ENCODE results near the gene TMTC2.
A peak's percentile ranks its signal among the peaks of the same experiment; 100 is the strongest.

Gene TMTC2

DNA sequence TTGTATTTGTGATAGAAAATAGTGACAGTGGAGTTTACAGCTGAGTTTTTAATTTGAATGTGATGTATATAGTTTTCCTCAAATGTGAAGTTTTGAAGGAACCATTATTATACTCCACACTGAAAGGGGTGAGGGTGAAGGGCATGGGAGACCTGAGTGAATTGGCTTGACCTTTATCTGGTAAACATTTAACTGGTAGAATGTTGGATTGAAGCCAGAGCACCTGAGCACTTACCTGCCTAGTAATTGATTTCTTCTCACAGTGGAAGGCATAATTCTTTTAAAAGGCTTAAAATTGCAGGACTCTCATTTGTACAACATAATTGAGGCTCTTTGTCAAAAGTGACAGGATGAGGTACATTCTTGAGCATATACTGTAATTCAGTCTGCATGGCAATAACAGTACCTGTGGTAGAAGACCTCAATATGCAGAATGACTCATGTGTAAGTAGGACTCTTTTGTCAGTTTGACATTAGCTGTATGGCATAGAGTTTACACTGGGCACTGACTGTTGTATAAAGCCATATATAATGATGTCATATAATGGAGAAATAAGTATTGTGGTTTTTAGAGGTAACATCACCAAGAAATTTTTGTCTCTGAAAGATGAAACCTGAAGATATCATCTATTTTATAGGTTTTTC, 309.6 kb downstream of the TMTC2 start (continued):
- TF ChIP-seq, protein P1, sequence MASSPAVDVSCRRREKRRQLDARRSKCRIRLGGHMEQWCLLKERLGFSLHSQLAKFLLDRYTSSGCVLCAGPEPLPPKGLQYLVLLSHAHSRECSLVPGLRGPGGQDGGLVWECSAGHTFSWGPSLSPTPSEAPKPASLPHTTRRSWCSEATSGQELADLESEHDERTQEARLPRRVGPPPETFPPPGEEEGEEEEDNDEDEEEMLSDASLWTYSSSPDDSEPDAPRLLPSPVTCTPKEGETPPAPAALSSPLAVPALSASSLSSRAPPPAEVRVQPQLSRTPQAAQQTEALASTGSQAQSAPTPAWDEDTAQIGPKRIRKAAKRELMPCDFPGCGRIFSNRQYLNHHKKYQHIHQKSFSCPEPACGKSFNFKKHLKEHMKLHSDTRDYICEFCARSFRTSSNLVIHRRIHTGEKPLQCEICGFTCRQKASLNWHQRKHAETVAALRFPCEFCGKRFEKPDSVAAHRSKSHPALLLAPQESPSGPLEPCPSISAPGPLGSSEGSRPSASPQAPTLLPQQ (tag by site-specific recombination; IDR thresholded peaks at IDR 0.05): 0 out of 2 replicates have a peak, but pooled peaks have one; percentile 39
- no peak for TF ChIP-seq ZNF423 (tag by site-specific recombination; IDR thresholded peaks at IDR 0.05)
- TF ChIP-seq ZBTB7A (tag by site-specific recombination; IDR thresholded peaks at IDR 0.05; ENCODE audit: low read depth): no peak

DNA sequence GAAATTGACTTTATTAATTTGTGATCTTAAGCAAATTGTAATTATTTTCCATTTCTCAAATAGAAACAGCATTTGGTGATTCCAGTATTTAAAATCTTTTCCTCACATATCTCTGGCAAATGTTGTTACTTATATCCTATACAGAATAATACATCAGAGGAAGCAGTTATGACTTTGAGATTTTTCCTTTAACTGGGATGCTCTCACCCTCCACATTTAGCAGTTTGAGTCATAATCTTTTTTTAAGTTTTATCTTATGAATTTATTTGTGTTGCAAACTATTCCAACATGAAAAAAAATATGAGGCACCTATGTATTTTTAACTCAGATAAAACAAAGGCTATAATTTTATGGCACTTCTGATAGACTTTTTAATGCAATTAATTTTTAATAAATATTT, 311.8 kb downstream of the TMTC2 start:
- TF ChIP-seq ZNF404 (tag by site-specific recombination; IDR thresholded peaks at IDR 0.05) (no peak), ZSCAN4 (tag by site-specific recombination; IDR thresholded peaks at IDR 0.05) (no peak), BCL11A (tag by site-specific recombination; IDR thresholded peaks at IDR 0.05; ENCODE audit: low read depth) (no peak), PRDM1 (tag by site-specific recombination; IDR thresholded peaks at IDR 0.05) (no peak), SETDB1 (IDR thresholded peaks at IDR 0.05; ENCODE audit: insufficient read length, low read length) (no peak), ZNF133 (tag by site-specific recombination; IDR thresholded peaks at IDR 0.05) (no peak), ZNF645 (tag by site-specific recombination; IDR thresholded peaks at IDR 0.05) (no peak), YY2 (tag by site-specific recombination; IDR thresholded peaks at IDR 0.05) (no peak), ZNF501 (tag by site-specific recombination; IDR thresholded peaks at IDR 0.05) (no peak), ZBTB26 (tag by site-specific recombination; optimal IDR thresholded peaks at IDR 0.05) (no peak), ZNF18 (tag by site-specific recombination; IDR thresholded peaks at IDR 0.05) (no peak), ZEB2 (tag by site-specific recombination; IDR thresholded peaks at IDR 0.05) (no peak), ZNF639 (tag by site-specific recombination; IDR thresholded peaks at IDR 0.05) (no peak), ZNF677 (tag by site-specific recombination; IDR thresholded peaks at IDR 0.05) (no peak), ZNF558 (tag by site-specific recombination; IDR thresholded peaks at IDR 0.05) (no peak), KLF9 (tag by site-specific recombination; IDR thresholded peaks at IDR 0.05; ENCODE audit: low read depth) (no peak), ZNF2 (tag by site-specific recombination; IDR thresholded peaks at IDR 0.05) (no peak)
- TF ChIP-seq, protein P2, sequence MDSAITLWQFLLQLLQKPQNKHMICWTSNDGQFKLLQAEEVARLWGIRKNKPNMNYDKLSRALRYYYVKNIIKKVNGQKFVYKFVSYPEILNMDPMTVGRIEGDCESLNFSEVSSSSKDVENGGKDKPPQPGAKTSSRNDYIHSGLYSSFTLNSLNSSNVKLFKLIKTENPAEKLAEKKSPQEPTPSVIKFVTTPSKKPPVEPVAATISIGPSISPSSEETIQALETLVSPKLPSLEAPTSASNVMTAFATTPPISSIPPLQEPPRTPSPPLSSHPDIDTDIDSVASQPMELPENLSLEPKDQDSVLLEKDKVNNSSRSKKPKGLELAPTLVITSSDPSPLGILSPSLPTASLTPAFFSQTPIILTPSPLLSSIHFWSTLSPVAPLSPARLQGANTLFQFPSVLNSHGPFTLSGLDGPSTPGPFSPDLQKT (IDR thresholded peaks at IDR 0.05; ENCODE audit: borderline replicate concordance, low read depth, low read length): no peak
- TF ChIP-seq, protein P3, sequence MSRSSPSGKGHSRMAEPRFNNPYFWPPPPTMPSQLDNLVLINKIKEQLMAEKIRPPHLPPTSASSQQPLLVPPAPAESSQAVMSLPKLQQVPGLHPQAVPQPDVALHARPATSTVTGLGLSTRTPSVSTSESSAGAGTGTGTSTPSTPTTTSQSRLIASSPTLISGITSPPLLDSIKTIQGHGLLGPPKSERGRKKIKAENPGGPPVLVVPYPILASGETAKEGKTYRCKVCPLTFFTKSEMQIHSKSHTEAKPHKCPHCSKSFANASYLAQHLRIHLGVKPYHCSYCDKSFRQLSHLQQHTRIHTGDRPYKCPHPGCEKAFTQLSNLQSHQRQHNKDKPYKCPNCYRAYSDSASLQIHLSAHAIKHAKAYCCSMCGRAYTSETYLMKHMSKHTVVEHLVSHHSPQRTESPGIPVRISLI (tag by site-specific recombination; IDR thresholded peaks at IDR 0.05): no peak
- no peak overlapping the region for H3K4me3 ChIP-seq (ENCODE audit: low read depth, low read length)
- POLR2A ChIA-PET: no interaction called here
- H3K9me3 ChIP-seq (ENCODE audit: control insufficient read depth, insufficient read depth, low read depth, low read length): no peaks in the 10 kb centered on the region
- H3K4me1 ChIP-seq (ENCODE audit: control insufficient read depth, insufficient read depth, low read length): 0 out of 2 replicates have a peak, but pooled peaks cover 4% of the 10 kb centered on the region
- H3K27ac ChIP-seq (ENCODE audit: extremely low read depth, low read depth, low read length): no peak overlapping the region
- no peaks in the 10 kb centered on the region for H3K36me3 ChIP-seq (ENCODE audit: control insufficient read depth in 2 of 2, insufficient read depth in 1 of 2, low read length in 2 of 2)
- CTCF ChIA-PET: no interaction called here
